HepG2 (cell line): Measurements from ENCODE around the gene ZNF792. TPM values are rescaled to one million over a fixed set of nuclear protein-coding genes. Genes with fewer than 3 reads are reported as not detected.

Experiments
- CHD2 ChIP-seq: IDR thresholded peaks from 2 replicates; pipeline ENCODE4 v1.6.1; 2011; ENCODE audit warnings: low read depth, low read length, improper control_type of control experiment
- ELF3 ChIP-seq: IDR thresholded peaks from 2 replicates; pipeline ENCODE4 v1.6.1; 2016; ENCODE audit warnings: missing genetic modification reagents, missing compliant biosample characterization
- HOXD1 ChIP-seq: sonication (generic); formaldehyde crosslinking; IDR thresholded peaks from 2 replicates; pipeline ENCODE4 v1.5.0; 2020; ENCODE audit warnings: missing genetic modification reagents
- MED13 ChIP-seq: sonication (generic); formaldehyde crosslinking; IDR thresholded peaks from 2 replicates; pipeline ENCODE4 v1.5.0; 2020; ENCODE audit warnings: missing genetic modification reagents
- ZNF33A ChIP-seq: sonication (generic); formaldehyde crosslinking; IDR thresholded peaks from 2 replicates; pipeline ENCODE4 v1.5.1; 2020; ENCODE audit warnings: missing genetic modification reagents, mild to moderate bottlenecking, moderate library complexity, borderline replicate concordance
- ZNF543 ChIP-seq: sonication (generic); formaldehyde crosslinking; IDR thresholded peaks from 2 replicates; pipeline ENCODE4 v1.4.0; 2020; ENCODE audit warnings: mild to moderate bottlenecking, missing genetic modification reagents
- ZNF564 ChIP-seq: sonication (generic); formaldehyde crosslinking; IDR thresholded peaks from 2 replicates; pipeline ENCODE4 v1.8.1; 2023; ENCODE audit warnings: mild to moderate bottlenecking, missing genetic modification reagents
- polyA plus RNA-seq, 8 experiments: library from polyadenylated mRNA; depleted of rRNA in 3 of 8; stranded (reverse) in 7 of 8; unstranded in 1 of 8; fragments of >200 nt; fragmentation: Illumina TruSeq in 4 of 8; extraction: Trizol in 4 of 8; gene quantifications; 2 replicates each; pipeline versions ENCODE4 v1.2.1 to v1.2.3, GENCODE V29; 2011 to 2016; ENCODE audit warnings: low read depth in 4 of 8, missing spikeins in 1 of 8, mixed read lengths in 1 of 8; ENCODE audit not compliant: insufficient read depth in 1 of 8
- total RNA-seq, 5 experiments: library from RNA; depleted of rRNA; stranded (reverse); fragments of >200 nt; fragmentation: Illumina TruSeq; extraction: Trizol; gene quantifications; 2 replicates each; pipeline ENCODE4 v1.2.3, GENCODE V29; 2016; ENCODE audit warnings: low read depth in 1 of 5
- TF ChIP-seq, protein P1 (sequence below): sonication (generic); formaldehyde crosslinking; IDR thresholded peaks from 2 replicates; pipeline ENCODE4 v1.4.0; 2020; ENCODE audit warnings: missing genetic modification reagents, mild to moderate bottlenecking, borderline replicate concordance
- TF ChIP-seq, protein P2 (sequence below): sonication (generic); formaldehyde crosslinking; IDR thresholded peaks from 2 replicates; pipeline ENCODE4 v1.4.0; 2020; ENCODE audit warnings: missing genetic modification reagents, mild to moderate bottlenecking, borderline replicate concordance
- TF ChIP-seq, protein P3 (sequence below): sonication (generic); IDR thresholded peaks from 2 replicates; pipeline ENCODE4 v1.6.1; 2016; ENCODE audit warnings: low read depth, borderline replicate concordance
- TF ChIP-seq, protein P4 (sequence below): sonication (generic); formaldehyde crosslinking; IDR thresholded peaks from 2 replicates; pipeline ENCODE4 v1.4.0; 2020; ENCODE audit warnings: missing genetic modification reagents
- TF ChIP-seq, protein P5 (sequence below): sonication (generic); formaldehyde crosslinking; IDR thresholded peaks from 2 replicates; pipeline ENCODE4 v1.4.0; 2020; ENCODE audit warnings: missing genetic modification reagents, borderline replicate concordance
- TF ChIP-seq, protein P6 (sequence below): IDR thresholded peaks from 2 replicates; pipeline ENCODE4 v1.6.1; 2016; ENCODE audit warnings: missing compliant biosample characterization, missing genetic modification reagents, borderline replicate concordance

Gene ZNF792
- total and polyA plus RNA-seq, 2 of the 13 experiments (the other 11 are each of a cell fraction or from before 2014, with no cell fraction given), result 5.5 to 11.5 TPM

DNA sequence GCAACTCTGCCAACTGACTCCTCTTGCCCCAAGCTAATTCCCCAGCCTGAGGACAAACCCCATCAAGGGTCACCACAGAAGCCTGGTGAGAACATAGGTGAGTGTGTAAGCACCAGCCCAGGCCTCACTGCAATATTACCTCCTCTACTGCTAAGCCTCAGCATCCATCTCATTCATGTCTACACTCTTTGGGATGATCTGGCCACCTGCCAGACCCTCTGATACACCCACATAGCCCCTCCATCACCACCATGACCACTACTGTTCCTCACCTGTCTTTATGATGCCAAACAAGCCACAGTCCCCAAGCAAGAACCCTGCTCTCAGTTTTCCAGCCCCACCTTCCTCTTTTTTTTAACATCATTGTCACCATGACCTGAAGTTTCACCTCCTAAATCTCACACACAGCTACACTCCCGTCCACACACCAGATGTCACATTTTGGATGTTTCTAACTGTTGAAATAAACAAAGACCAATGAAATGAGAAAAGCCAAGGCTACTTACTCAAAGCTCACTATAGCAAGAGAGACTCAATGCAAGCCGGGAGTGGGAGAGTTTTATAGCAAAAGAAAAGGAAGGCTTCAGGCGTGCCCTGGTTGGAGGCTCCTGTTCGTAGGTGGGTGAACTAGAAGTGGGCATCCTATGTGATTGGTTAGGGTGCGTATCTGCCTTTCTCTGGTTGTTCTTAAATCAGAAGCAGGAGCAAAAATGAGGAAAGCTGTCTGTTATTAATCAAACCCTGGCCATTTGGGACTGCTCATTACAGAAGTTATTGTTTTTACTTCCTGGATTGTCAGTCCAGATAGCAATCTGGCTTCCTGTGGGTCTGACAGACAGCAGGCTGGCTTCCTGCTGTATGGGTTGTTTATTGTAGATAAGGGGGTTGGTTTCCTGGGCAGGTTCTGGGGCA, 2.0 kb downstream of the ZNF792 start (continued):
- TF ChIP-seq, protein P1, sequence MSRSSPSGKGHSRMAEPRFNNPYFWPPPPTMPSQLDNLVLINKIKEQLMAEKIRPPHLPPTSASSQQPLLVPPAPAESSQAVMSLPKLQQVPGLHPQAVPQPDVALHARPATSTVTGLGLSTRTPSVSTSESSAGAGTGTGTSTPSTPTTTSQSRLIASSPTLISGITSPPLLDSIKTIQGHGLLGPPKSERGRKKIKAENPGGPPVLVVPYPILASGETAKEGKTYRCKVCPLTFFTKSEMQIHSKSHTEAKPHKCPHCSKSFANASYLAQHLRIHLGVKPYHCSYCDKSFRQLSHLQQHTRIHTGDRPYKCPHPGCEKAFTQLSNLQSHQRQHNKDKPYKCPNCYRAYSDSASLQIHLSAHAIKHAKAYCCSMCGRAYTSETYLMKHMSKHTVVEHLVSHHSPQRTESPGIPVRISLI (CRISPR knock-in tag), result peak; percentile 13; the same call in 1 of the 2 replicates
- TF ChIP-seq MED13 (CRISPR knock-in tag) (no peak), ZNF564 (no peak), HOXD1 (CRISPR knock-in tag) (no peak), ELF3 (CRISPR knock-in tag) (peak; percentile 96), ZNF33A (CRISPR knock-in tag) (no peak), CHD2 (no peak), ZNF543 (CRISPR knock-in tag) (no peak)
- TF ChIP-seq, protein P2, sequence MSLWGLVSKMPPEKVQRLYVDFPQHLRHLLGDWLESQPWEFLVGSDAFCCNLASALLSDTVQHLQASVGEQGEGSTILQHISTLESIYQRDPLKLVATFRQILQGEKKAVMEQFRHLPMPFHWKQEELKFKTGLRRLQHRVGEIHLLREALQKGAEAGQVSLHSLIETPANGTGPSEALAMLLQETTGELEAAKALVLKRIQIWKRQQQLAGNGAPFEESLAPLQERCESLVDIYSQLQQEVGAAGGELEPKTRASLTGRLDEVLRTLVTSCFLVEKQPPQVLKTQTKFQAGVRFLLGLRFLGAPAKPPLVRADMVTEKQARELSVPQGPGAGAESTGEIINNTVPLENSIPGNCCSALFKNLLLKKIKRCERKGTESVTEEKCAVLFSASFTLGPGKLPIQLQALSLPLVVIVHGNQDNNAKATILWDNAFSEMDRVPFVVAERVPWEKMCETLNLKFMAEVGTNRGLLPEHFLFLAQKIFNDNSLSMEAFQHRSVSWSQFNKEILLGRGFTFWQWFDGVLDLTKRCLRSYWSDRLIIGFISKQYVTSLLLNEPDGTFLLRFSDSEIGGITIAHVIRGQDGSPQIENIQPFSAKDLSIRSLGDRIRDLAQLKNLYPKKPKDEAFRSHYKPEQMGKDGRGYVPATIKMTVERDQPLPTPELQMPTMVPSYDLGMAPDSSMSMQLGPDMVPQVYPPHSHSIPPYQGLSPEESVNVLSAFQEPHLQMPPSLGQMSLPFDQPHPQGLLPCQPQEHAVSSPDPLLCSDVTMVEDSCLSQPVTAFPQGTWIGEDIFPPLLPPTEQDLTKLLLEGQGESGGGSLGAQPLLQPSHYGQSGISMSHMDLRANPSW (CRISPR knock-in tag), result 0 out of 2 replicates have a peak, but pooled peaks have one; percentile 60
- TF ChIP-seq, protein P3, sequence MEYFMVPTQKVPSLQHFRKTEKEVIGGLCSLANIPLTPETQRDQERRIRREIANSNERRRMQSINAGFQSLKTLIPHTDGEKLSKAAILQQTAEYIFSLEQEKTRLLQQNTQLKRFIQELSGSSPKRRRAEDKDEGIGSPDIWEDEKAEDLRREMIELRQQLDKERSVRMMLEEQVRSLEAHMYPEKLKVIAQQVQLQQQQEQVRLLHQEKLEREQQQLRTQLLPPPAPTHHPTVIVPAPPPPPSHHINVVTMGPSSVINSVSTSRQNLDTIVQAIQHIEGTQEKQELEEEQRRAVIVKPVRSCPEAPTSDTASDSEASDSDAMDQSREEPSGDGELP, result peak; percentile 62; the same call in 1 of the 2 replicates
- TF ChIP-seq, protein P4, sequence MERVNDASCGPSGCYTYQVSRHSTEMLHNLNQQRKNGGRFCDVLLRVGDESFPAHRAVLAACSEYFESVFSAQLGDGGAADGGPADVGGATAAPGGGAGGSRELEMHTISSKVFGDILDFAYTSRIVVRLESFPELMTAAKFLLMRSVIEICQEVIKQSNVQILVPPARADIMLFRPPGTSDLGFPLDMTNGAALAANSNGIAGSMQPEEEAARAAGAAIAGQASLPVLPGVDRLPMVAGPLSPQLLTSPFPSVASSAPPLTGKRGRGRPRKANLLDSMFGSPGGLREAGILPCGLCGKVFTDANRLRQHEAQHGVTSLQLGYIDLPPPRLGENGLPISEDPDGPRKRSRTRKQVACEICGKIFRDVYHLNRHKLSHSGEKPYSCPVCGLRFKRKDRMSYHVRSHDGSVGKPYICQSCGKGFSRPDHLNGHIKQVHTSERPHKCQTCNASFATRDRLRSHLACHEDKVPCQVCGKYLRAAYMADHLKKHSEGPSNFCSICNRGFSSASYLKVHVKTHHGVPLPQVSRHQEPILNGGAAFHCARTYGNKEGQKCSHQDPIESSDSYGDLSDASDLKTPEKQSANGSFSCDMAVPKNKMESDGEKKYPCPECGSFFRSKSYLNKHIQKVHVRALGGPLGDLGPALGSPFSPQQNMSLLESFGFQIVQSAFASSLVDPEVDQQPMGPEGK, result 0 out of 2 replicates have a peak, but pooled peaks have one; percentile 28
- TF ChIP-seq, protein P5, sequence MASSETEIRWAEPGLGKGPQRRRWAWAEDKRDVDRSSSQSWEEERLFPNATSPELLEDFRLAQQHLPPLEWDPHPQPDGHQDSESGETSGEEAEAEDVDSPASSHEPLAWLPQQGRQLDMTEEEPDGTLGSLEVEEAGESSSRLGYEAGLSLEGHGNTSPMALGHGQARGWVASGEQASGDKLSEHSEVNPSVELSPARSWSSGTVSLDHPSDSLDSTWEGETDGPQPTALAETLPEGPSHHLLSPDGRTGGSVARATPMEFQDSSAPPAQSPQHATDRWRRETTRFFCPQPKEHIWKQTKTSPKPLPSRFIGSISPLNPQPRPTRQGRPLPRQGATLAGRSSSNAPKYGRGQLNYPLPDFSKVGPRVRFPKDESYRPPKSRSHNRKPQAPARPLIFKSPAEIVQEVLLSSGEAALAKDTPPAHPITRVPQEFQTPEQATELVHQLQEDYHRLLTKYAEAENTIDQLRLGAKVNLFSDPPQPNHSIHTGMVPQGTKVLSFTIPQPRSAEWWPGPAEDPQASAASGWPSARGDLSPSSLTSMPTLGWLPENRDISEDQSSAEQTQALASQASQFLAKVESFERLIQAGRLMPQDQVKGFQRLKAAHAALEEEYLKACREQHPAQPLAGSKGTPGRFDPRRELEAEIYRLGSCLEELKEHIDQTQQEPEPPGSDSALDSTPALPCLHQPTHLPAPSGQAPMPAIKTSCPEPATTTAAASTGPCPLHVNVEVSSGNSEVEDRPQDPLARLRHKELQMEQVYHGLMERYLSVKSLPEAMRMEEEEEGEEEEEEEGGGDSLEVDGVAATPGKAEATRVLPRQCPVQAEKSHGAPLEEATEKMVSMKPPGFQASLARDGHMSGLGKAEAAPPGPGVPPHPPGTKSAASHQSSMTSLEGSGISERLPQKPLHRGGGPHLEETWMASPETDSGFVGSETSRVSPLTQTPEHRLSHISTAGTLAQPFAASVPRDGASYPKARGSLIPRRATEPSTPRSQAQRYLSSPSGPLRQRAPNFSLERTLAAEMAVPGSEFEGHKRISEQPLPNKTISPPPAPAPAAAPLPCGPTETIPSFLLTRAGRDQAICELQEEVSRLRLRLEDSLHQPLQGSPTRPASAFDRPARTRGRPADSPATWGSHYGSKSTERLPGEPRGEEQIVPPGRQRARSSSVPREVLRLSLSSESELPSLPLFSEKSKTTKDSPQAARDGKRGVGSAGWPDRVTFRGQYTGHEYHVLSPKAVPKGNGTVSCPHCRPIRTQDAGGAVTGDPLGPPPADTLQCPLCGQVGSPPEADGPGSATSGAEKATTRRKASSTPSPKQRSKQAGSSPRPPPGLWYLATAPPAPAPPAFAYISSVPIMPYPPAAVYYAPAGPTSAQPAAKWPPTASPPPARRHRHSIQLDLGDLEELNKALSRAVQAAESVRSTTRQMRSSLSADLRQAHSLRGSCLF, result no peak
- TF ChIP-seq, protein P6, sequence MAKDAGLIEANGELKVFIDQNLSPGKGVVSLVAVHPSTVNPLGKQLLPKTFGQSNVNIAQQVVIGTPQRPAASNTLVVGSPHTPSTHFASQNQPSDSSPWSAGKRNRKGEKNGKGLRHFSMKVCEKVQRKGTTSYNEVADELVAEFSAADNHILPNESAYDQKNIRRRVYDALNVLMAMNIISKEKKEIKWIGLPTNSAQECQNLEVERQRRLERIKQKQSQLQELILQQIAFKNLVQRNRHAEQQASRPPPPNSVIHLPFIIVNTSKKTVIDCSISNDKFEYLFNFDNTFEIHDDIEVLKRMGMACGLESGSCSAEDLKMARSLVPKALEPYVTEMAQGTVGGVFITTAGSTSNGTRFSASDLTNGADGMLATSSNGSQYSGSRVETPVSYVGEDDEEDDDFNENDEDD (CRISPR knock-in tag), result 0 out of 2 replicates have a peak, but pooled peaks have one; percentile 7
